ENCODE data around the gene CDX2. TPM values are rescaled to one million over a fixed set of nuclear protein-coding genes. Genes with fewer than 3 reads are reported as not detected.

CDX2 gene
- total and polyA plus RNA-seq, 2 experiments from 2014 or later: not detected

GRCh38 chr13:27925220-27925991 is 43.7 kb downstream of the CDX2 start:
- Mint-ChIP-seq H3K4me3 (no peak overlapping the region), H3K27me3 (ENCODE audit: insufficient read depth, low read depth, poor library complexity) (peaks cover 99% of the 10 kb centered on the region), H3K27ac (no peak overlapping the region), H3K4me1 (peaks cover 50% of the 10 kb centered on the region), H3K36me3 (ENCODE audit: low read depth) (no peaks in the 10 kb centered on the region; the same call in 2 of the 3 replicates), H3K9me3 (peaks cover 6% of the 10 kb centered on the region; the same call in 1 of the 3 replicates)
- Histone ChIP-seq H3K9me2 (ENCODE audit: insufficient read depth) (no peaks in the 10 kb centered on the region), H3K36me3 (ENCODE audit: insufficient read depth) (no peaks in the 10 kb centered on the region), H3K79me2 (replicated peaks; ENCODE audit: insufficient read depth) (no peaks in the 10 kb centered on the region), H3K27me3 (ENCODE audit: insufficient read depth) (peaks cover 100% of the 10 kb centered on the region), H3K4me3 (no peak overlapping the region), H3K4me2 (no peak overlapping the region), H3K4me1 (ENCODE audit: insufficient read depth) (peaks cover 45% of the 10 kb centered on the region), H4K20me1 (replicated peaks; ENCODE audit: insufficient read depth) (peaks cover 50% of the 10 kb centered on the region), H3K27ac (ENCODE audit: low read depth) (no peak overlapping the region), H3F3A (replicated peaks; ENCODE audit: low read depth) (peaks cover 44% of the 10 kb centered on the region), H2AFZ (no peak overlapping the region)
- DNase-seq (ENCODE audit: low spot score) (no peak), ATAC-seq (no peak)
- TF ChIP-seq CTCF (conservative IDR thresholded peaks at IDR 0.05; ENCODE audit: low read depth in 2 of 2) (no peak), EZH2phosphoT487 (IDR thresholded peaks at IDR 0.05; ENCODE audit: unreplicated experiment) (peak; percentile 72), EZH2 (IDR thresholded peaks at IDR 0.05; ENCODE audit: low read depth, unreplicated experiment) (peak; percentile 96)

GRCh38 chr13:27924529-27925141 is 44.5 kb downstream of the CDX2 start:
- H3K27ac Mint-ChIP-seq: no peak overlapping the region
- peak; percentile 60 for DNase-seq (ENCODE audit: low spot score)
- H3K79me2 ChIP-seq (replicated peaks; ENCODE audit: insufficient read depth): no peaks in the 10 kb centered on the region
- no peak overlapping the region; the same call in 1 of the 2 replicates for H3K4me2 ChIP-seq
- no peak overlapping the region for H3K4me3 Mint-ChIP-seq
- H3K4me1 ChIP-seq (ENCODE audit: insufficient read depth): peaks cover 46% of the 10 kb centered on the region
- no peaks in the 10 kb centered on the region for H3K36me3 ChIP-seq (ENCODE audit: insufficient read depth)
- TF ChIP-seq EZH2phosphoT487 (IDR thresholded peaks at IDR 0.05; ENCODE audit: unreplicated experiment) (peak; percentile 96), EZH2 (IDR thresholded peaks at IDR 0.05; ENCODE audit: low read depth, unreplicated experiment) (peak; percentile 96), REST (IDR thresholded peaks at IDR 0.05; ENCODE audit: unreplicated experiment) (no peak), ETS1 (IDR thresholded peaks at IDR 0.05) (no peak), POLR2AphosphoS5 (IDR thresholded peaks at IDR 0.05; ENCODE audit: low read depth) (no peak)
- no peaks in the 10 kb centered on the region for H3K9me2 ChIP-seq (ENCODE audit: insufficient read depth)
- H3F3A ChIP-seq (replicated peaks; ENCODE audit: low read depth): peaks cover 44% of the 10 kb centered on the region
- peaks cover 6% of the 10 kb centered on the region; the same call in 1 of the 3 replicates for H3K9me3 Mint-ChIP-seq
- H3K27me3 Mint-ChIP-seq (ENCODE audit: insufficient read depth, low read depth, poor library complexity): peaks cover 98% of the 10 kb centered on the region
- no peak overlapping the region for H3K27ac ChIP-seq (ENCODE audit: low read depth)
- H3K36me3 Mint-ChIP-seq (ENCODE audit: low read depth): no peaks in the 10 kb centered on the region; the same call in 2 of the 3 replicates
- peaks cover 100% of the 10 kb centered on the region for H3K27me3 ChIP-seq (ENCODE audit: insufficient read depth)
- ATAC-seq: no peak
- H4K20me1 ChIP-seq (replicated peaks; ENCODE audit: insufficient read depth): peaks cover 43% of the 10 kb centered on the region
- peaks cover 51% of the 10 kb centered on the region for H3K4me1 Mint-ChIP-seq
- H3K4me3 ChIP-seq: peak overlapping the region; percentile 32; the same call in 1 of the 2 replicates
- no peak overlapping the region; the same call in 1 of the 2 replicates for H2AFZ ChIP-seq
